GM23338 (cell line): ENCODE measurements around the gene CLCN4. TPM values are rescaled to one million over a fixed set of nuclear protein-coding genes. Genes with fewer than 3 reads are reported as not detected.
A peak's percentile ranks its signal among the peaks of the same experiment; 100 is the strongest.

Source experiments
- ATAC-seq: fragments of 200-7000 bp; cut with Tn5 transposase; 3 replicates; pipeline ENCODE4 v1.9.1; 2020
- DNase-seq: peaks from one replicate; pipeline ENCODE4 v3.0.0-alpha.2; 2015; ENCODE audit warnings: low spot score
- H2AFZ ChIP-seq: fragments of 200-600 bp; sonication (generic); 2 replicates; pipeline ENCODE4 v1.8.0; 2016; ENCODE audit warnings: antibody characterized with exemption, mild to moderate bottlenecking, moderate library complexity
- H3F3A ChIP-seq: fragments of 200-600 bp; sonication (generic); replicated peaks from 2 replicates; pipeline ENCODE4 v1.8.0; 2017; ENCODE audit warnings: antibody characterized with exemption, mixed run types, low read depth
- H3K27ac ChIP-seq: fragments of 200-600 bp; sonication (generic); 2 replicates; pipeline ENCODE4 v1.6.1; 2016; ENCODE audit warnings: low read depth
- H3K27me3 ChIP-seq: fragments of 200-600 bp; sonication (generic); 2 replicates; pipeline ENCODE4 v1.8.0; 2016; ENCODE audit warnings: mild to moderate bottlenecking, mixed run types, moderate library complexity; ENCODE audit not compliant: insufficient read depth
- H3K36me3 ChIP-seq: fragments of 200-600 bp; sonication (generic); 2 replicates; pipeline ENCODE4 v1.8.0; 2016; ENCODE audit warnings: mild to moderate bottlenecking; ENCODE audit not compliant: insufficient read depth
- H3K4me1 ChIP-seq: fragments of 200-600 bp; sonication (generic); 2 replicates; pipeline ENCODE4 v1.8.0; 2016; ENCODE audit warnings: mild to moderate bottlenecking, moderate library complexity; ENCODE audit not compliant: insufficient read depth
- H3K4me2 ChIP-seq: fragments of 200-600 bp; sonication (generic); 2 replicates; pipeline ENCODE4 v1.7.1; 2017; ENCODE audit warnings: mixed run types
- H3K4me3 ChIP-seq: fragments of 200-600 bp; sonication (generic); 2 replicates; pipeline ENCODE4 v1.6.1; 2016; ENCODE audit warnings: mixed run types
- H3K79me2 ChIP-seq: fragments of 200-600 bp; sonication (generic); replicated peaks from 2 replicates; pipeline ENCODE4 v1.8.0; 2017; ENCODE audit warnings: mild to moderate bottlenecking; ENCODE audit not compliant: insufficient read depth
- H3K9me2 ChIP-seq: fragments of 200-600 bp; sonication (generic); 2 replicates; pipeline ENCODE4 v1.8.0; 2017; ENCODE audit not compliant: insufficient read depth
- H4K20me1 ChIP-seq: fragments of 200-600 bp; sonication (generic); replicated peaks from 2 replicates; pipeline ENCODE4 v1.8.0; 2017; ENCODE audit warnings: mild to moderate bottlenecking; ENCODE audit not compliant: insufficient read depth
- H3K27ac Mint-ChIP-seq: 2 replicates; pipeline ENCODE4 v1.8.0; 2020; ENCODE audit warnings: inconsistent platforms, mild to moderate bottlenecking, moderate library complexity, mixed read lengths
- H3K27me3 Mint-ChIP-seq: 3 replicates; pipeline ENCODE4 v1.8.0; 2022; ENCODE audit warnings: low read depth, mild to moderate bottlenecking, moderate library complexity, mixed read lengths, inconsistent platforms; ENCODE audit not compliant: insufficient read depth, poor library complexity
- H3K36me3 Mint-ChIP-seq: 3 replicates; pipeline ENCODE4 v1.8.0; 2021; ENCODE audit warnings: low read depth, mild to moderate bottlenecking, inconsistent platforms, moderate library complexity, mixed read lengths
- H3K4me1 Mint-ChIP-seq: 3 replicates; pipeline ENCODE4 v1.8.0; 2020; ENCODE audit warnings: mild to moderate bottlenecking, inconsistent platforms, mixed read lengths
- H3K4me3 Mint-ChIP-seq: 3 replicates; pipeline ENCODE4 v1.8.0; 2021; ENCODE audit warnings: moderate library complexity, mild to moderate bottlenecking, inconsistent platforms, mixed read lengths
- H3K9me3 Mint-ChIP-seq: 3 replicates; pipeline ENCODE4 v1.8.0; 2020; ENCODE audit warnings: moderate library complexity, mild to moderate bottlenecking, inconsistent platforms, mixed read lengths
- EZH2 ChIP-seq: fragments of 200-600 bp; sonication (generic); IDR thresholded peaks from one replicate; pipeline ENCODE4 v1.8.0; 2017; ENCODE audit warnings: antibody characterized with exemption, mild to moderate bottlenecking, low read depth; ENCODE audit not compliant: unreplicated experiment
- NANOG ChIP-seq: IDR thresholded peaks from 2 replicates; pipeline ENCODE4 v1.6.1; 2016; ENCODE audit warnings: antibody characterized with exemption, borderline replicate concordance
- POLR2AphosphoS5 ChIP-seq: IDR thresholded peaks from 2 replicates; pipeline ENCODE4 v1.6.1; 2016; ENCODE audit warnings: antibody characterized with exemption, low read depth
- ZNF114 ChIP-seq: fragments of 250-450 bp; sonication (Bioruptor Pico); IDR thresholded peaks from 2 replicates; pipeline ENCODE4 v1.5.0; 2020; ENCODE audit warnings: mild to moderate bottlenecking, moderate library complexity
- ZNF331 ChIP-seq: fragments of 250-450 bp; sonication (Bioruptor Pico); IDR thresholded peaks from 2 replicates; pipeline ENCODE4 v1.5.0; 2020; ENCODE audit warnings: low read depth, mild to moderate bottlenecking, moderate library complexity
- long read RNA-seq: library from polyadenylated mRNA; unstranded; transcript quantifications from one replicate; pipeline ENCODE4 v2.0.0, GENCODE V29; 2020; ENCODE audit not compliant: unreplicated experiment
- polyA plus RNA-seq: library from polyadenylated mRNA; unstranded; fragments of >200 nt; fragmentation: Nextera tagmentation; extraction: Ambion mirVana; gene quantifications from 2 replicates; pipeline ENCODE4 v1.2.1, GENCODE V29; 2016
- total RNA-seq: library from RNA; depleted of rRNA; stranded (reverse); fragments of >200 nt; shearing (Covaris generic); gene quantifications from 2 replicates; pipeline ENCODE4 v1.2.3, GENCODE V29; 2014; rRNA removed
- TF ChIP-seq, protein P1 (sequence below): fragments of 250-450 bp; sonication (Bioruptor Pico); IDR thresholded peaks from 2 replicates; pipeline ENCODE4 v1.5.0; 2020; ENCODE audit warnings: mild to moderate bottlenecking, moderate library complexity

Gene CLCN4
- total RNA-seq, result 4.9 and 5.0 TPM in 2 replicates
- polyA plus RNA-seq, result 0.99 and 1.2 TPM in 2 replicates
- long read RNA-seq, partial matches to known transcripts, result 1 of 2 reads
- long read RNA-seq, other reads (novel, unspliced or antisense), result 1 of 2 reads

DNA sequence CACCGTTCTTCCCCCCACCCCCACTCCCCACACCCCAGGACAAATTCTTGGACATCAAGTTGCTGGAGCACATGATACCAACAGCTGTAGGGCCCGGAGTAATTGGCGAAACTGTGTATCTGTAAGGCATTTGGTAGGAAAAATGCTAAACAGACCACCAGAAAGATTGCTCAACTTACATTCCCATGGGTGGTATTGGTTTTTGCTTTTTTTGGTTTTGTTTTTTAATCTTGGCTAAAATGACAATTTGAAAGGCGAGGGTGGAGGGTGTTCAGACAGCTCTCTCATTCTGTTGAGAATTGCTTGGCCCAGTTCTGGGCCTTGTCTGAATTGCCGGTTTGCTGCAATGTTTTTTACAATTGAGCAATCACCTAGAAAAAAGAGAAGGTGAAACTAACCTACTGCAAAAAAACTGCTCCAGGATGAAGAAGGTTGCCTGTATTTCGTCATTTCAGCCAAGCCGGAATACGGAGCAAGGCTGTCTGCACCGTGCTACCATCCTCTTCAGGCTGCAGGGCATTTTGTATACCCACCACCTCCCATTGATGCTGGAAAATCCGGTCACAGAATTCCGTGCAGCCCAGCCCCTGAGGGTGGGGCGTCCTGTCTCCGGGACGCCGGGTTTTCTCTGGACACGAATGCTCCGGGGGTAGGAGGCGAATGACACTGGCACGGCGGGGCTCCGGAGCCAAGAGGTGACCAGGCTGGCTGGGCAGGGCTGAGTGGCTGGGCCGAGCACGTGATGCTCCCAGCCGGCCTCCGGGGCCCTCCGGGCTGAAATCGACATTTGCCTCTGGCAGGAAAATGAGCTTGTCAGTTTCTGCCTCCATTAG, at the start of gene CLCN4:
Gene CLCN4, plus strand, starts transcription at position 777 of the 833 bp plus-strand sequence. CDS start 28,058 bp downstream, outside the sequence.
- Histone ChIP-seq H2AFZ (peak within 1 kb of the TSS; percentile 81; the same call in 1 of the 2 replicates), H3K79me2 (no peaks in the 10 kb centered on the region), H4K20me1 (no peaks in the 10 kb centered on the region), H3K4me1 (peaks cover 10% of the 10 kb centered on the region), H3K4me2 (peak within 1 kb of the TSS; percentile 81), H3K36me3 (no peaks in the 10 kb centered on the region), H3K9me2 (no peaks in the 10 kb centered on the region), H3K27me3 (peaks cover 8% of the 10 kb centered on the region), H3K4me3 (peak within 1 kb of the TSS; percentile 53), H3F3A (no peaks in the 10 kb centered on the region), H3K27ac (peak within 1 kb of the TSS; percentile 80; the same call in 1 of the 2 replicates)
- TF ChIP-seq, protein P1, sequence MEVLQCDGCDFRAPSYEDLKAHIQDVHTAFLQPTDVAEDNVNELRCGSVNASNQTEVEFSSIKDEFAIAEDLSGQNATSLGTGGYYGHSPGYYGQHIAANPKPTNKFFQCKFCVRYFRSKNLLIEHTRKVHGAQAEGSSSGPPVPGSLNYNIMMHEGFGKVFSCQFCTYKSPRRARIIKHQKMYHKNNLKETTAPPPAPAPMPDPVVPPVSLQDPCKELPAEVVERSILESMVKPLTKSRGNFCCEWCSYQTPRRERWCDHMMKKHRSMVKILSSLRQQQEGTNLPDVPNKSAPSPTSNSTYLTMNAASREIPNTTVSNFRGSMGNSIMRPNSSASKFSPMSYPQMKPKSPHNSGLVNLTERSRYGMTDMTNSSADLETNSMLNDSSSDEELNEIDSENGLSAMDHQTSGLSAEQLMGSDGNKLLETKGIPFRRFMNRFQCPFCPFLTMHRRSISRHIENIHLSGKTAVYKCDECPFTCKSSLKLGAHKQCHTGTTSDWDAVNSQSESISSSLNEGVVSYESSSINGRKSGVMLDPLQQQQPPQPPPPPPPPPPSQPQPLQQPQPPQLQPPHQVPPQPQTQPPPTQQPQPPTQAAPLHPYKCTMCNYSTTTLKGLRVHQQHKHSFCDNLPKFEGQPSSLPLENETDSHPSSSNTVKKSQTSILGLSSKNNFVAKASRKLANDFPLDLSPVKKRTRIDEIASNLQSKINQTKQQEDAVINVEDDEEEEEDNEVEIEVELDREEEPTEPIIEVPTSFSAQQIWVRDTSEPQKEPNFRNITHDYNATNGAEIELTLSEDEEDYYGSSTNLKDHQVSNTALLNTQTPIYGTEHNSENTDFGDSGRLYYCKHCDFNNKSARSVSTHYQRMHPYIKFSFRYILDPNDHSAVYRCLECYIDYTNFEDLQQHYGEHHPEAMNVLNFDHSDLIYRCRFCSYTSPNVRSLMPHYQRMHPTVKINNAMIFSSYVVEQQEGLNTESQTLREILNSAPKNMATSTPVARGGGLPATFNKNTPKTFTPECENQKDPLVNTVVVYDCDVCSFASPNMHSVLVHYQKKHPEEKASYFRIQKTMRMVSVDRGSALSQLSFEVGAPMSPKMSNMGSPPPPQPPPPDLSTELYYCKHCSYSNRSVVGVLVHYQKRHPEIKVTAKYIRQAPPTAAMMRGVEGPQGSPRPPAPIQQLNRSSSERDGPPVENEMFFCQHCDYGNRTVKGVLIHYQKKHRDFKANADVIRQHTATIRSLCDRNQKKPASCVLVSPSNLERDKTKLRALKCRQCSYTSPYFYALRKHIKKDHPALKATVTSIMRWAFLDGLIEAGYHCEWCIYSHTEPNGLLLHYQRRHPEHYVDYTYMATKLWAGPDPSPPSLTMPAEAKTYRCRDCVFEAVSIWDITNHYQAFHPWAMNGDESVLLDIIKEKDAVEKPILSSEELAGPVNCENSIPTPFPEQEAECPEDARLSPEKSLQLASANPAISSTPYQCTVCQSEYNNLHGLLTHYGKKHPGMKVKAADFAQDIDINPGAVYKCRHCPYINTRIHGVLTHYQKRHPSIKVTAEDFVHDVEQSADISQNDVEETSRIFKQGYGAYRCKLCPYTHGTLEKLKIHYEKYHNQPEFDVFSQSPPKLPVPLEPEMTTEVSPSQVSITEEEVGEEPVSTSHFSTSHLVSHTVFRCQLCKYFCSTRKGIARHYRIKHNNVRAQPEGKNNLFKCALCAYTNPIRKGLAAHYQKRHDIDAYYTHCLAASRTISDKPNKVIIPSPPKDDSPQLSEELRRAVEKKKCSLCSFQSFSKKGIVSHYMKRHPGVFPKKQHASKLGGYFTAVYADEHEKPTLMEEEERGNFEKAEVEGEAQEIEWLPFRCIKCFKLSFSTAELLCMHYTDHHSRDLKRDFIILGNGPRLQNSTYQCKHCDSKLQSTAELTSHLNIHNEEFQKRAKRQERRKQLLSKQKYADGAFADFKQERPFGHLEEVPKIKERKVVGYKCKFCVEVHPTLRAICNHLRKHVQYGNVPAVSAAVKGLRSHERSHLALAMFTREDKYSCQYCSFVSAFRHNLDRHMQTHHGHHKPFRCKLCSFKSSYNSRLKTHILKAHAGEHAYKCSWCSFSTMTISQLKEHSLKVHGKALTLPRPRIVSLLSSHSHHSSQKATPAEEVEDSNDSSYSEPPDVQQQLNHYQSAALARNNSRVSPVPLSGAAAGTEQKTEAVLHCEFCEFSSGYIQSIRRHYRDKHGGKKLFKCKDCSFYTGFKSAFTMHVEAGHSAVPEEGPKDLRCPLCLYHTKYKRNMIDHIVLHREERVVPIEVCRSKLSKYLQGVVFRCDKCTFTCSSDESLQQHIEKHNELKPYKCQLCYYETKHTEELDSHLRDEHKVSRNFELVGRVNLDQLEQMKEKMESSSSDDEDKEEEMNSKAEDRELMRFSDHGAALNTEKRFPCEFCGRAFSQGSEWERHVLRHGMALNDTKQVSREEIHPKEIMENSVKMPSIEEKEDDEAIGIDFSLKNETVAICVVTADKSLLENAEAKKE (CRISPR knock-in tag), result no peak
- TF ChIP-seq ZNF331 (CRISPR knock-in tag) (no peak), POLR2AphosphoS5 (peak; percentile 42)
- ATAC-seq, result peak; percentile 93
- peaks cover 1% of the 10 kb centered on the region for H3K27me3 Mint-ChIP-seq
- no peaks in the 10 kb centered on the region for H3K9me3 Mint-ChIP-seq
- no peaks in the 10 kb centered on the region for H3K36me3 Mint-ChIP-seq
- H3K27ac Mint-ChIP-seq, result peak within 1 kb of the TSS; percentile 59; the same call in 1 of the 2 replicates
- H3K4me3 Mint-ChIP-seq, result peak within 1 kb of the TSS; percentile 72
- peaks cover 25% of the 10 kb centered on the region for H3K4me1 Mint-ChIP-seq
- peak; percentile 67 for DNase-seq

DNA sequence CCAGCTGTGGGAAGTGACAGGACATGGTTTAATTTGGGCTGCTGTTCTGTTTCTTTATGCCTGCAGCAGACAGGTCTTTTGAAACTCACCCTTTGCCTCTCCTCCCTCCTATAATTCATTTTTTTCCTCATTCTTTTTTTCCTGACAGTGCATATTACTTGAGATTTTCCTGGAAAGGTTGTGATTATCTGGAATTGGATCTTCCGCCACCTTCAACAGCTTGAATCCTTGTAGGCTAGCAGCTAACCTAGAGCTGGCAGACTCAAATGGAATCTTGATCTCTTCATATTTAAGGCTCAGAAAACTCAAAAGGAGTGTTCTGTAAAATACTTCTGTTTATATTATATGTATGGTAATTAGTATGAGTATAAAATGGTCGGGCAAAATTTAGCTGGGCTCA, 49.3 kb upstream of the CLCN4 start:
- Mint-ChIP-seq H3K27ac (no peak overlapping the region), H3K9me3 (no peaks in the 10 kb centered on the region)
- ATAC-seq, result no peak
- TF ChIP-seq ZNF114 (CRISPR knock-in tag) (no peak), EZH2 (no peak), NANOG (no peak)

More for the DNA sequence above, 49.3 kb upstream of the CLCN4 start:
- H3K27me3 Mint-ChIP-seq, result peaks cover 3% of the 10 kb centered on the region
- DNase-seq, result no peak
- H3K4me2 ChIP-seq, result no peak overlapping the region
- no peaks in the 10 kb centered on the region for H4K20me1 ChIP-seq
- no peaks in the 10 kb centered on the region for H3K79me2 ChIP-seq
- peaks cover 12% of the 10 kb centered on the region; the same call in 2 of the 3 replicates for H3K36me3 Mint-ChIP-seq
- H3F3A ChIP-seq, result no peaks in the 10 kb centered on the region
- H3K4me1 Mint-ChIP-seq, result peaks cover 9% of the 10 kb centered on the region; the same call in 2 of the 3 replicates
- H3K4me3 ChIP-seq, result no peak overlapping the region
- no peaks in the 10 kb centered on the region for H3K9me2 ChIP-seq
- no peaks in the 10 kb centered on the region for H3K36me3 ChIP-seq
- H2AFZ ChIP-seq, result no peak overlapping the region
- no peaks in the 10 kb centered on the region for H3K4me1 ChIP-seq
- H3K27ac ChIP-seq, result no peak overlapping the region
- no peak overlapping the region for H3K4me3 Mint-ChIP-seq
- H3K27me3 ChIP-seq, result no peaks in the 10 kb centered on the region
